HG02938 (cell line): ENCODE measurements around the gene AKT1S1.

Experiments used
- ATAC-seq: cut with Tn5 transposase; IDR thresholded peaks from one replicate; pipeline ENCODE4 v1.9.1; 2021; ENCODE audit warnings: mild to moderate bottlenecking, moderate library complexity; ENCODE audit not compliant: unreplicated experiment

Gene AKT1S1

GRCh38 chr19:49870309-49870901 lies 6.8 kb downstream of the AKT1S1 start:
- no peak for ATAC-seq

- peak; percentile 74 for ATAC-seq
Observed at GRCh38 chr19:49869484-49870308, 7.5 kb downstream of the AKT1S1 start.

DNA sequence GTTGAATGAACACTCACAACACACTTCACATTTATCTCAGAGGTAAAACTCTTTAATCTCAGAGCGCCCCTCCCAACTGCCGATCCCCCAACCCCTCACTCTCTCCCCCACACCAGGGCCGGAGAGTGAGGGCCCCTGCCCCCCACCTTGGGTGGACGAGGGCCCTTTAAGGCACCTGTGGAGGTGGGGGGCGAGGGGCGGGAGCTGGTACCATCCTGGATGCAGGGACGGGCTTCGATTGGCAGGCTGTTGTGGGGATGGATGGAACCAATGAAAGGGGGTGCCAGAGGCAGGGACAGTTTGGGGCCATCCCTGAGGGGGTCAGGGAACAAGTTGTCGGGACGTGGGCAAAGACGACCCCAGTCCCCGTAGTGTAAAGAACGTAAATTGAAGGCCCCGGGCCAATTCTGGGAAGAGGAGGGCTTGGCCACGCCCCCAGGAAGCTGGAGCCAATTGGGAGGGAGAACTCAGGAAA lies 8.1 kb downstream of the AKT1S1 start:
- no peak for ATAC-seq

DNA sequence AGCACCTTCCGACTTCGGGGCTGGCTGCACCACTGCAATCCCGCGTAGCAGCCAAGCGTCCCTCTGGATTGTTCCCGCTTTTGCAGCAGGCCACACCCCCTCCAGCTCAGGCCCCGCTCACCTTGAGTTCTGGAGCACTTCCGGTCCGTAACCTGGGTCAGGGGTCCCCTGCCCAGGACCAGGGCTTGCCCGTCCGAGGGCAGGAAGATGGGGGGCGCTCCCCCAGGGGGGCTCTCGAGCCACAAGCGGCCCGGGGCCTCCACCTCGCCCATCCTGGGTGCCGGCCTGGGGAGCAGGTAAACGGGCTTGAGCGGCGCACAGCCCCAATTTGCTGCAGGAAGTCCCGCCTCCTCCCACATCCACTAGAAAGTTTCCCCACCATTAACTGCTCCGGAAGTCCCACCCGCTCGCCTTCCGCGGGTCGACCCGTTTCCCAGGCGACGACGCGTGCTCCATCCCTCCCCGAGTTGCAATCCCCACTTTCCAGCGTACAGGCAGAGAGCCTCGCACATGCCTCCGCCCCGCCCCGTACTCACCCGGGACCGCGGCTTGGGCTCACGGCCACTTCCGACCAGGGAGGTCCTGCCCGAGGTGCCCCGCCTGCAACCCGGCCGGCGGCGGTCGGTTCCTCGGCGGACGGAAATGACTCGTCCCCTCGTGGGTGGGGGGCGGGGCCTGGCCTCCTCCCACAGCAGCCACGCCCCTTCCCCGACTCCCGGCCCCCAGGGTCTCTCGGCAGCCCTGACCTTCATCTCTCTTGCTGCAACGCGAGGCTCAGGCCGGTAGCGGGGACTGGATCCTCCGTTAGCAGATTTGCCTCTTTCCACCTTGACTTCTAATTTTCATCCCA lies 10.0 kb downstream of the AKT1S1 start, which contains the start of gene PNKP:
Gene PNKP, minus strand, starts transcription at position 644 of the 850 bp plus-strand sequence. Its CDS starts 372 bp downstream, at position 272.
- ATAC-seq, result peak; percentile 37

- ATAC-seq, result no peak
Observed at GRCh38 chr19:49864890-49865289, 12.3 kb downstream of the AKT1S1 start.

DNA sequence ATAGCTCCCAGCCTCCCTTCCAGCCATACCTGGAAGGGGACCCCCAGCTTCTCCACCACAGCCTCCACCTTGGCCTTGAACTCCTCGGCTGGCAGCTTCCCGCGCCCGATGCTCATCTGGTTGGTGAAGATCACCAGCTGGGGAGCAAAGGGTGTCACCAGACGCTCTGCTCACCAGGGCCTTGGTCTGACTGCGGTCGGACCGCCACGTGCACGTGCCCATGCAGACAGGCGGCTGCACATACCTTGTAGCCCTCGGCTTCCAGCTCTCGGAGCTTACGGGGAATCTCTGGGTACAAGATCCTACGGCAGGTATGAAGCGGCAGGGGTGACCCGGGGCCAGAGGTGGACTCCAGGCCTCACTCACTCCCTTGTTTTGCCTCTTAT lies 13.2 kb downstream of the AKT1S1 start:
- ATAC-seq, result no peak

DNA sequence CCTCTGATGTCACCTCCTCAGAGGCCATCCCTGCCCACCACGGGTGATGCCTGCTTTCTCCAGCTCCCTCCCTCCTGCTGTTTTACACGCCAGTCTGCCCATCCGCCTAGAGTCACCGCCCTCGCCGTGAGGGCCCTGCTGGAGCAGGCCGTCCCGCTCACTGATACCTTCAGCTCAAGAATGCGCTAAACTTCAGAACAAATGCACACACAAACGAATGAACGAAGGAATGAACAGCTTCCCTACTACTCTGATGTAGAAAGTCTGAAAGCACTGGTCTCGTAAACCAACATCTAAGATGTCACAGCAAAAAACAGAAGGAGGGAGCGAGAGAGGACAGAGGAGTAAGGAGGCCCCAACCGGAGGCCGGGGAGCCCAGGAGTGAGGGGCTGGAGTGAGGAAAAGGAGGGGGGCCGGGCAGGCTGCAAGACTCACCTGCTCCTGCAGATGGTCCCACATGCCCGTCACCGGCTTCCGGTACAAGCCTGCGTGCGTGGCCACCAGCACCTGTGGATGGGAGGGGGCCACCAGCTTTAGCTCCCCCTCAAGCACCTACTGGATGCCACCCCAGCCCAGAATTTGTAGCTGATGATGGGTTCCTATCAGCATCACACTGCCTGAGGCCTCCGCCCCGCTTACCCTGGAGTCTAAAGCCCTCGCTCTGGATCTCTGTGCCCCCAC lies 13.8 kb downstream of the AKT1S1 start:
- ATAC-seq, result no peak

GRCh38 chr19:49862391-49863253 lies 14.5 kb downstream of the AKT1S1 start:
- ATAC-seq, result no peak

GRCh38 chr19:49861541-49862378 lies 15.4 kb downstream of the AKT1S1 start:
- ATAC-seq, result no peak

- no peak for ATAC-seq
Observed at GRCh38 chr19:49861107-49861506, 16.0 kb downstream of the AKT1S1 start.

DNA sequence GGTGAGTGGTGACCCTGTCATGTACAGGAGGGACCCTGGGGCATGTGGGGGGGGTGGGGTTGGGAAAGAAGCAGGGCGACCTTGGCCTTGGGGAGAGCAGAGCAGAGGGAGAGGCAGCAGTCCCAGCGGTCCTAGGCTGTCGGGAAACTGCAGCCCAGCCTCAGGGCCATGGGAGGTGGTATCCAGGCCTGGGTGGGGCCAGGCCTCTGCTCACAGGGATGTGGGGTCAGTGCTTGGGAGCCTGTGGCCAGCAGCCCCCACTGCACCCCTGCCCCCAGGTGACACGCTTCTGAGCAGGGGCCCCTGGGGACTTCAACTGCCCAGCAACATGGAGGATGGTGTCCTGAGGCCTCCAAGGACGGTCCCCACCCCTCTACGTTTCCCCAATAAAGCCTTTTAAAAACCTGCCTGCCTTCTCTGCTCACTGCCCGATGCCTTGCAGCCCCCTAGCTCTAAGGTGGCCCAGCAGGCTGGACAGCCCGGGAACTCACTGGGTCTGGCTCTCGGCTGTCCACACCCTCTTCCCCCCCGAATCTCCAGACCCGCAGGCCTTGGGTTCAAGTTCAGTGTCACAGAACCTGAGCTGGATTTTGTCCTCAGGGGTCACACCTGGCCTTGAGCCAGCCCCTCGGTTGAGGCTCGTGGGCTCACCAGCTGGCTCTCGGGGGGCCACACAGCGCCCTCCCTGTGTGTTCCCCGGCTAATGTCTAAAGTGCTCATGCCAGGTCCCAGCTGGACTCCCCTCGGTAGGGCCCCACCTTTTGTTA lies 16.6 kb downstream of the AKT1S1 start:
- no peak for ATAC-seq

DNA sequence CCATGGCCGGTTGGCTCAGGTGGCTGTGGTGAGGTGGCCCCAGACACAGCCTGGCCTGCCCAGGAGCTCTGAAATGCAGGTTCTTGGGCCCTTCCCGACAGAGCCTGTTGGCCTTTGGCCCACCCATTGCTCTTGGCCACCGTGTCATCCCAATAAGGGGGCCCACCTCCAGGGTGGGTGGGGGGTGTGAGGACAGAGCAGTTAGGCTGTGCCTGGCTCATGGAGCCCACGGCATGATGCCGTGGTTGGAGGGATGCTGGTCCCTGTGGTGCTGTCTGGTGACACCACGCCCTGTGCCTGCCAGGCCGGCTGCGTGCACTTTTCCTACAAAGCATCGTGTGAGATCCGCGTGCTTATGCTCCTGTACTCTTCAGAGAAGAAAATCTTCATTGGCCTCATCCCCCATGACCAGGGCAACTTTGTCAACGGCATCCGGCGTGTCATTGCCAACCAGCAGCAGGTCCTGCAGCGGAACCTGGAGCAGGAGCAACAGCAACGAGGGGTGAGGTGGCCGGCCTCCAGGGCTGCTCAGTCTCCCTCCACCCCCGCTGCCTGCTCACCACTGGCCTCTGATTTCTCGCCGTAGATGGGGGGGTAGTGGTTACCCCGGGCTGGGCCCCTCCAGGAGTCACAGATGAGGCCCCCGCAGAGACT lies 17.3 kb downstream of the AKT1S1 start:
- no peak for ATAC-seq

GRCh38 chr19:49858088-49858985 lies 18.8 kb downstream of the AKT1S1 start:
- ATAC-seq, result no peak

DNA sequence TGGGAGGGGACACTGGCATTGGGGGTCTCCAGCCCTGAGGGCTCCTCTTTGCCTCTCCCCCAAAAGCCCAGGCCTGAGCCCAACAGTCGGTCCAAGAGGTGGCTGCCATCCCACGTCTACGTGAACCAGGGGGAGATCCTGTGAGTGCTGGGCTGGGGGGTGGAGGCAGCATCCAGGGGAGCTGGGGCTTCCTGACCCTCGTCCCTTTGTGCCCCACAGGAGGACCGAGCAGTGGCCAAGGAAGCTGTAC lies 19.4 kb downstream of the AKT1S1 start:
- no peak for ATAC-seq

DNA sequence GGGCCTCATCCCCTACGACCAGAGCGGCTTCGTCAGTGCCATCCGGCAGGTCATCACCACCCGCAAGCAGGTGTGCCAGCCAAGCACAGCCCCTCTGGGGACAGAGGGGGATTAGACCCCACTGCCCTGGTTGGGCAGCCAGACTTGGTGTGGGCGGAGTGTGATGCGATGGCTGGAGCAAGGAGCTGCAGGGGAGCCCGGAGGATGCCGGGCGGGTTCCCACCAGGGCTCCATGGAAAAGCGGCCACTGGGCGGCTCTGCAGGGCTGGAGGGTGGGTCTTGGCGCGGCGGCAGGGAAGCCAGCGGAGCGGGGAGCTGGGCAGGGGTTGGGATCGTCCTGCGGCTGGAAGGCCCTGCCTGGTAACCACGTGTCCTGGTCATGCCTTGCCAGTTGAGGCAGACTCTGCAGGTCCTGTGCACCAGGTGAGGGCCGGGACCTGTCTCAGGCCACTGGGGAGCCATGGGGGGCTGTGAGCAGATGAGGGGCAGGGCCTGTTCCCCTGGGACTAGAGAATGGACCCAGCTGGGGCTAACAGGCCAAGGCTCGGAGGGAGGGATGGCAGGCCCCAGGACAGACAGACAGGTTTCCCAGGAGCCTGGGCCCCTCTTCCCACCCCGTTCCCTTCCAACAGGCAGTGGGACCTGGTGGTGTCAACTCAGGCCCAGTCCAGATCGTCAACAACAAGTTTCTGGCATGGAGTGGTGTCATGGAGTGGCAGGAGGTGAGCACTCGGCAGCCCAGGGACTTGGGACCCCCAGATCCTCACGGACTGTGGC lies 19.9 kb downstream of the AKT1S1 start:
- no peak for ATAC-seq

- ATAC-seq, result no peak
Observed at GRCh38 chr19:49856574-49857021, 20.6 kb downstream of the AKT1S1 start.
